ENCODE data around the gene MPND.
A peak's percentile ranks its signal among the peaks of the same experiment; 100 is the strongest.

MPND gene

GRCh38 chr19:4379383-4380253 lies 36.3 kb downstream of the MPND start:
- DNase-seq (ENCODE audit: low read depth in 2 of 2): no peak

- peak in 1 of 2 donors; percentile 37 for DNase-seq (ENCODE audit: low read depth in 2 of 2)
These were observed 36.9 kb downstream of the MPND start for GRCh38 chr19:4380254-4380727.

GRCh38 chr19:4385291-4386040 lies 42.1 kb downstream of the MPND start:
- no peak for DNase-seq (ENCODE audit: low read depth in 2 of 2)

- DNase-seq (ENCODE audit: low read depth in 2 of 2): no peak
These were observed 42.9 kb downstream of the MPND start for GRCh38 chr19:4386041-4386782.

- DNase-seq (ENCODE audit: low read depth in 2 of 2): no peak
These were observed 45.1 kb downstream of the MPND start for GRCh38 chr19:4388337-4389063.

- no peak for DNase-seq (ENCODE audit: low read depth in 2 of 2)
These were observed 45.7 kb downstream of the MPND start for GRCh38 chr19:4389064-4389375.

GRCh38 chr19:4389511-4390016 lies 46.2 kb downstream of the MPND start:
- DNase-seq (ENCODE audit: low read depth in 2 of 2): no peak

GRCh38 chr19:4390017-4390566 lies 46.7 kb downstream of the MPND start:
- DNase-seq (ENCODE audit: low read depth in 2 of 2): no peak

GRCh38 chr19:4390567-4391305 lies 47.4 kb downstream of the MPND start:
- DNase-seq (ENCODE audit: low read depth in 2 of 2): no peak

- DNase-seq (ENCODE audit: low read depth in 2 of 2): no peak
These were observed 47.9 kb downstream of the MPND start for GRCh38 chr19:4391306-4391693.

- no peak for DNase-seq (ENCODE audit: low read depth in 2 of 2)
These were observed 48.5 kb downstream of the MPND start for GRCh38 chr19:4391701-4392483.

- no peak for DNase-seq (ENCODE audit: low read depth in 2 of 2)
These were observed 50.7 kb downstream of the MPND start for GRCh38 chr19:4393947-4394590.

GRCh38 chr19:4396949-4397783 lies 53.8 kb downstream of the MPND start:
- no peak for DNase-seq (ENCODE audit: low read depth in 2 of 2)

- peak in 1 of 2 donors; percentile 10 for DNase-seq (ENCODE audit: low read depth in 2 of 2)
These were observed 56.4 kb downstream of the MPND start for GRCh38 chr19:4399812-4400134.

GRCh38 chr19:4400135-4400936 lies 57.0 kb downstream of the MPND start, which contains the start of gene SH3GL1:
TSS of gene SH3GL1 (minus strand) at chr19:4400547. CDS start at chr19:4400368, 179 bp downstream.
- DNase-seq (ENCODE audit: low read depth in 2 of 2): peak; percentile 87 to 89

GRCh38 chr19:4401769-4402170 lies 58.4 kb downstream of the MPND start:
- DNase-seq (ENCODE audit: low read depth in 2 of 2): no peak

Measured in stimulated activated CD8-positive, alpha-beta memory T cell treated with anti-CD3 and anti-CD28 coated beads, Interleukin-7, amount 100 ng/mL, for 1 hour (primary cell).